Epidermal melanocyte (primary cell): ENCODE measurements around the gene GPATCH2.
"Not testable (repeated sequence)": the region's sequence is repeated elsewhere in the genome, so short reads cannot be mapped to it uniquely, and the experiment has no call there.

Experiments used
- DNase-seq: peaks from one replicate; pipeline ENCODE4 v3.0.0; 2011; ENCODE audit warnings: low spot score; ENCODE audit not compliant: insufficient read length

GPATCH2 gene

GRCh38 chr1:217453816-217454215 lies 177.1 kb downstream of the GPATCH2 start:
- DNase-seq, result no peak

- DNase-seq, result no peak
Measured at GRCh38 chr1:217449370-217449769, 181.5 kb downstream of the GPATCH2 start.

- DNase-seq, result no peak
Measured at GRCh38 chr1:217443845-217444244, 187.0 kb downstream of the GPATCH2 start.

- no peak for DNase-seq
Measured at GRCh38 chr1:217437376-217437775, 193.5 kb downstream of the GPATCH2 start.

GRCh38 chr1:217435204-217435603 lies 195.7 kb downstream of the GPATCH2 start:
- DNase-seq, result no peak

- no peak for DNase-seq
Measured at GRCh38 chr1:217433664-217434063, 197.2 kb downstream of the GPATCH2 start.

- DNase-seq, result no peak
Measured at GRCh38 chr1:217432339-217432738, 198.6 kb downstream of the GPATCH2 start.

GRCh38 chr1:217431395-217431794 lies 199.5 kb downstream of the GPATCH2 start:
- DNase-seq, result no peak

GRCh38 chr1:217425422-217425821 lies 205.5 kb downstream of the GPATCH2 start:
- DNase-seq, result no peak

GRCh38 chr1:217419194-217419551 lies 211.7 kb downstream of the GPATCH2 start:
- no peak for DNase-seq

- no peak for DNase-seq
Measured at GRCh38 chr1:217418269-217419193, 212.4 kb downstream of the GPATCH2 start.

- DNase-seq, result no peak
Measured at GRCh38 chr1:217417363-217417762, 213.5 kb downstream of the GPATCH2 start.

- no peak for DNase-seq
Measured at GRCh38 chr1:217407534-217408001, 223.3 kb downstream of the GPATCH2 start.

GRCh38 chr1:217403026-217403720 lies 227.7 kb downstream of the GPATCH2 start:
- no peak for DNase-seq

GRCh38 chr1:217402301-217402700 lies 228.6 kb downstream of the GPATCH2 start:
- DNase-seq, result no peak

GRCh38 chr1:217393896-217394295 lies 237.0 kb downstream of the GPATCH2 start:
- no peak for DNase-seq

- no peak for DNase-seq
Measured at GRCh38 chr1:217392441-217392840, 238.4 kb downstream of the GPATCH2 start.

- DNase-seq, result no peak
Measured at GRCh38 chr1:217389895-217390294, 241.0 kb downstream of the GPATCH2 start.

- DNase-seq, result no peak
Measured at GRCh38 chr1:217388522-217389065, 242.3 kb downstream of the GPATCH2 start.

GRCh38 chr1:217381773-217382172 lies 249.1 kb downstream of the GPATCH2 start:
- not testable (repeated sequence) for DNase-seq

- DNase-seq, result not testable (repeated sequence)
Measured at GRCh38 chr1:217379804-217380203, 251.1 kb downstream of the GPATCH2 start.

- no peak for DNase-seq
Measured at GRCh38 chr1:217379336-217379735, 251.6 kb downstream of the GPATCH2 start.
